GM18517 (cell line): ENCODE measurements around the gene SRGAP3.

Source experiments
- ATAC-seq: cut with Tn5 transposase; IDR thresholded peaks from one replicate; pipeline ENCODE4 v1.9.1; 2021; ENCODE audit warnings: mild to moderate bottlenecking, moderate library complexity; ENCODE audit not compliant: unreplicated experiment

SRGAP3 gene

GRCh38 chr3:8996216-8996615 is 253.2 kb downstream of the SRGAP3 start:
- ATAC-seq = no peak

- ATAC-seq = no peak
Observed at GRCh38 chr3:8994226-8994625, 255.2 kb downstream of the SRGAP3 start.

- no peak for ATAC-seq
Observed at GRCh38 chr3:8993331-8993730, 256.1 kb downstream of the SRGAP3 start.

GRCh38 chr3:8992854-8993253 is 256.6 kb downstream of the SRGAP3 start:
- no peak for ATAC-seq

GRCh38 chr3:8992199-8992598 is 257.2 kb downstream of the SRGAP3 start:
- ATAC-seq = no peak

GRCh38 chr3:8990266-8991215 is 258.9 kb downstream of the SRGAP3 start:
- ATAC-seq = no peak

- no peak for ATAC-seq
Observed at GRCh38 chr3:8988791-8989558, 260.5 kb downstream of the SRGAP3 start.

GRCh38 chr3:8988384-8988655 is 261.1 kb downstream of the SRGAP3 start:
- ATAC-seq = no peak

- peak; percentile 71 for ATAC-seq
Observed at GRCh38 chr3:8987645-8988383, 261.6 kb downstream of the SRGAP3 start.

- no peak for ATAC-seq
Observed at GRCh38 chr3:8987226-8987625, 262.2 kb downstream of the SRGAP3 start.

- ATAC-seq = no peak
Observed at GRCh38 chr3:8986741-8987140, 262.7 kb downstream of the SRGAP3 start.

GRCh38 chr3:8985876-8986275 is 263.6 kb downstream of the SRGAP3 start:
- ATAC-seq = no peak

- no peak for ATAC-seq
Observed at GRCh38 chr3:8985411-8985831, 264.0 kb downstream of the SRGAP3 start.

- ATAC-seq = no peak
Observed at GRCh38 chr3:8984526-8984925, 264.9 kb downstream of the SRGAP3 start.

GRCh38 chr3:8984081-8984480 is 265.4 kb downstream of the SRGAP3 start:
- ATAC-seq = no peak

GRCh38 chr3:8983591-8983990 is 265.9 kb downstream of the SRGAP3 start:
- no peak for ATAC-seq

GRCh38 chr3:8983026-8983425 is 266.4 kb downstream of the SRGAP3 start:
- no peak for ATAC-seq

- ATAC-seq = no peak
Observed at GRCh38 chr3:8982509-8982908, 266.9 kb downstream of the SRGAP3 start.

- no peak for ATAC-seq
Observed at GRCh38 chr3:8981700-8982099, 267.7 kb downstream of the SRGAP3 start.

- ATAC-seq = no peak
Observed at GRCh38 chr3:8981296-8981695, 268.1 kb downstream of the SRGAP3 start.

- no peak for ATAC-seq
Observed at GRCh38 chr3:8980756-8981257, 268.6 kb downstream of the SRGAP3 start.
